Measurements from ENCODE around the gene TIMP1. TPM values are rescaled to one million over a fixed set of nuclear protein-coding genes. Genes with fewer than 3 reads are reported as not detected.
"Not testable (repeated sequence)": the region's sequence is repeated elsewhere in the genome, so short reads cannot be mapped to it uniquely, and the experiment has no call there.

TIMP1 gene
- total RNA-seq, 2 experiments from 2014 or later: 6.7 to 9.4 TPM

DNA sequence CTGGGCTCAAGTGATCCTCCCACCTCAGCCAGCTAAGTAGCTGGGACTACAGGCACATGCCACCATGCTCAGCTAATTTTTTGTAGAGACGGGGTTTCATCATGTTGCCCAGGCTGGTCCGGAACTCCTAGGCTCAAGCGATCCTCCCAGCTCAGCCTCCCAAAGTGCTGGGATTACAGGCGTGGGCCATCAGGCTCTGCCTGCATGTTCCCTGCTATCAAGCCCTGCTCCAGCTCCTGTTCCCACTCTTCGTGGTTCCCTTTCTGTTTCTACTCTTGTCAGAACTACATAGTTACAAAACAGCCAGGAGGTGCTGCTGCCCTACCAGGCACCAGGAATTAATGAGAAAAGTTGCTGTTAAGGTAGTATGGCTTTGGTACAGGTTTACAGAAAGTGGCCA lies 8.7 kb downstream of the TIMP1 start:
- no peaks in the 10 kb centered on the region for H3K36me3 Mint-ChIP-seq (ENCODE audit: low read depth)

DNA sequence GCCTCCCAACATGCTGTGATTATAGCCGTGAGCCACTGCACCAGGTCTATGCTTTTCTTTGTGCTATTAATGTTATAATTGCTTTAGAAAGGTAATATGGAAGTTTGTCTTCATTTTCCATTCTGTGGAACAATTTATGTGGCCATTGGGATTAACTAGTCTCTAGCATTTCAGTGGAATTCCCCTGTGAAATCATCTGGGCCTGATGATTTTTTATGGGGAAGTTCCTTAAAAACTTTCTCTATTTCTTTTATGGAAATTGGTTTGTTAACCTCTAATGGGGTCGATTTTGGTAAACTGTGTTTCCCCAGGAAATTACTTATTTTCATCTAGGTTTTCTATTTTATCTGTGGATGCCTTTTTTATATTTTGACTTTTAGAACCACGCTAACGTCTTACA lies 11.3 kb downstream of the TIMP1 start:
- no peak for DNase-seq
- peaks cover 13% of the 10 kb centered on the region for H3K4me1 Mint-ChIP-seq (ENCODE audit: low read depth)
- H3K4me3 Mint-ChIP-seq: no peak overlapping the region
- no peaks in the 10 kb centered on the region for H3K27me3 Mint-ChIP-seq (ENCODE audit: low read depth)
- peaks cover 7% of the 10 kb centered on the region for H3K9me3 Mint-ChIP-seq
- CTCF ChIA-PET: interaction anchor here (1.0 kb wide), 1 partner anchor 271 kb away, joined by 3 read pairs; no protein-coding TSS in a partner anchor
- no peak overlapping the region for H3K27ac Mint-ChIP-seq
- peaks cover 7% of the 10 kb centered on the region for H3K36me3 Mint-ChIP-seq (ENCODE audit: low read depth)
- intact Hi-C loops (cut with micrococcal nuclease): no loop called here

More for the DNA sequence above, 8.7 kb downstream of the TIMP1 start:
- peaks cover 8% of the 10 kb centered on the region for H3K4me1 Mint-ChIP-seq (ENCODE audit: low read depth)
- H3K4me3 Mint-ChIP-seq: no peak overlapping the region
- CTCF ChIA-PET: no interaction called here
- no peak for DNase-seq
- no peaks in the 10 kb centered on the region for H3K27me3 Mint-ChIP-seq (ENCODE audit: low read depth)
- no peak overlapping the region for H3K27ac Mint-ChIP-seq
- H3K9me3 Mint-ChIP-seq: no peaks in the 10 kb centered on the region
- intact Hi-C loops (cut with micrococcal nuclease): no loop called here

DNA sequence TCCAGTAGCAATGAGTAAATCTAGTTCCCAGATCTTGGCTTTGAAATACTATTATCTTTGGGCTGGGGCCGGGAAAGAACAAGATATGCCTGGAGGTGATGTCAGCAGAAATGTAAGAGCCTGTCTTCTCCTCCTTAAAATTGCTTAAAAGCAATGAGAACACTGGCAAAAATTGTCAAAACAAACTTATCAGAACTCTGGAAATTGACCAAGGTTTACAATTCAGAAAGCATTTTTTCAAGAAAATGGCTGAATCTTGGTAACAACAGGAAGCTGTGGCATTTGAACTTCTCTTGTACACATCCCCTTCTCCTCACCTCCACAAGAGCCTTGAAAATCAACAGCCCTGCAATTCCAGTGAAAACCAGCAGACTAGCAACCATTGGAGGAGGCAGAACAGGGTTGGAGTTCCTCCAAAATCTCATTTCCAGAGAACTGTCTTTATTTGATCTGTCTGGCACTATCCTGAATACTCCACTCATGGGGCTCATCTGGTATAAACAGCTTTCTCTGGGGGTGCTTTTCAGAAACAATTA lies 13.5 kb downstream of the TIMP1 start:
- Mint-ChIP-seq H3K36me3 (ENCODE audit: low read depth) (peaks cover 7% of the 10 kb centered on the region), H3K27me3 (ENCODE audit: low read depth) (no peaks in the 10 kb centered on the region), H3K4me3 (no peak overlapping the region), H3K4me1 (ENCODE audit: low read depth) (peaks cover 13% of the 10 kb centered on the region), H3K27ac (peak overlapping the region; percentile 73), H3K9me3 (peaks cover 7% of the 10 kb centered on the region)
- no peak for DNase-seq
- intact Hi-C loops (cut with micrococcal nuclease): no loop called here
- CTCF ChIA-PET: no interaction called here

DNA sequence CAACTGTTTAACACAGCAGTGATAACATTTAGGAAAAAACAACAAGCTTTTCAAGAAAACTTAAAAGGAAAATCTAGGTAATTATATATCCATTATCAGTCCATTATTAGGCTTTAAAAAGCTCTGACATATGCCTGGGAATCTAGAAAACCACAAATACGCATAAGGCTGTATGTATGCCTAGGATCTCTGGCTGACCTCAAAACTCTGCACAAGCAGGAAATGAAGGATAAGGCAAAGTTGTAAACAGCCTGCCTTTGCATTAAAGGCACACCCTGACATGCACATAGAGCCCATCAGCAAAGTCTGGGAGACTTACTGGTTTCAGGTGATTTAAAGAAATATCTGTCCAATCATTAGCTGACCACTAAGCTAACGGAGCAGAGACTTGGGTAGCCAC lies 14.0 kb downstream of the TIMP1 start:
- H3K4me1 Mint-ChIP-seq (ENCODE audit: low read depth): peaks cover 13% of the 10 kb centered on the region

DNA sequence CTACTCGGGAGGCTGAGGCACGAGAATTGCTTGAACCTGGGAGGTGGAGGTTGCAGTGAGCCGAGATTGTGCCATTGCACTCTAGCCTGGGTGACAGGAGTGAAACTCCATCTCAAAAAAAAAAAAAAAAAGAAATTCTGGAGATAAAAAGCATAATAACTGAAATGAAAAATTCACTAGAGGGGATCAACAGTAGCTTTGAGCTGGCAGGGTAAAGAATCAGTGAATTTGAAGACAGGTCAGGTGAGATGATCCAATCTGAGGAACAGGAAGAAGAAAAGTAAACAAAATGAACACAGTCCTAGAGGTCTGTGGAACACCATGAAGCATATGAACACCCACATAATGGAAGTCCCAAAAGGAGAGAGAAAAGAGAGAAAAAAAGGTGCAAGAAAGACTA lies 15.0 kb downstream of the TIMP1 start:
- DNase-seq: no peak
- Mint-ChIP-seq H3K36me3 (ENCODE audit: low read depth) (peaks cover 7% of the 10 kb centered on the region), H3K4me1 (ENCODE audit: low read depth) (peaks cover 13% of the 10 kb centered on the region), H3K27me3 (ENCODE audit: low read depth) (no peaks in the 10 kb centered on the region), H3K4me3 (no peak overlapping the region), H3K9me3 (peaks cover 7% of the 10 kb centered on the region), H3K27ac (no peak overlapping the region)
- CTCF ChIA-PET: interaction anchor here (0.6 kb wide), 1 partner anchor 379 kb away, joined by 4 read pairs; no protein-coding TSS in a partner anchor
- intact Hi-C loops (cut with micrococcal nuclease): no loop called here

More for the DNA sequence above, 14.0 kb downstream of the TIMP1 start:
- peaks cover 7% of the 10 kb centered on the region for H3K9me3 Mint-ChIP-seq
- intact Hi-C loops (cut with micrococcal nuclease): no loop called here
- DNase-seq: no peak
- H3K27ac Mint-ChIP-seq: peak overlapping the region; percentile 73
- H3K36me3 Mint-ChIP-seq (ENCODE audit: low read depth): peaks cover 7% of the 10 kb centered on the region
- no peak overlapping the region for H3K4me3 Mint-ChIP-seq
- CTCF ChIA-PET: no interaction called here
- no peaks in the 10 kb centered on the region for H3K27me3 Mint-ChIP-seq (ENCODE audit: low read depth)

DNA sequence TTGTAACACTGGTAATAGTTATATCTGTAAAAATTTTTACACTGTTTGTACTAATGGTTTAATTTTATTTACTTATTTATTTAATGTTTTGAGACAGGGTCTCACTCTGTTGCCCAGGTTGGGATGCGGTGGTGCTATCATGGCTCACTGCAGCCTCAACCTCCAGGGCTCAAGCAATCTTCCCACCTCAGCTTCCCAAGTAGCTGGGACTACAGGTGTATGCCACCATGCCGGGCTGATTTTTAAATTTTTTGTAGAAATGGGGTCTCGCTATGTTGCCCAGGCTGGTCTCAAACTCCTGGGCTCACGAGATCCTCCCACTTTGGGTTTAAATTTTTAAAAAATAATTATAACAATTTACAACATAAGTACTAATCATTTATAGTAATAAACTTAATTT lies 20.9 kb downstream of the TIMP1 start:
- CTCF ChIA-PET, H3K4me3 Mint-ChIP-seq, H3K27ac Mint-ChIP-seq: not testable (repeated sequence)

DNA sequence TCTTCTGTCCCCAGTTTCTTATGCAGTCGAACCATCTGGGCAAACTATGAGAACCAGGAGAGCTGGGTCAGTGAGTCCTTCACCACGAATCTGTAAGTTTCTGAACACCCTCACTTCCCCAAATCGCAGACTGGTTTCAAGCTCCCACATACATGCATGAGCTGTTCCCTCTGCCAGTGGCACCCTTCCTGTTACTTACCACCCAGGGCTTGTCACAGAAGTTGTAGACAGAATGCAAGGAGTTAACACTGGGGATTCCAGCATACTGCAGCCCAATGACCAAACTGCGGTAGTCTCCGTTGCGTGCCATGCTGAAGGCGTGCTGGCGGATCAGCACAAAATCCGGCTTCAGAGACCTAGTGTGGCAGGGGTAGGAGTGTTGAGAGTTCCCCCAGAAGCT lies 22.8 kb downstream of the TIMP1 start:
- DNase-seq: no peak
- Mint-ChIP-seq H3K4me3 (no peak overlapping the region), H3K36me3 (ENCODE audit: low read depth) (no peaks in the 10 kb centered on the region), H3K27ac (no peak overlapping the region), H3K4me1 (ENCODE audit: low read depth) (peaks cover 6% of the 10 kb centered on the region), H3K9me3 (no peaks in the 10 kb centered on the region), H3K27me3 (ENCODE audit: low read depth) (no peaks in the 10 kb centered on the region)
- CTCF ChIA-PET: no interaction called here
- intact Hi-C loops (cut with micrococcal nuclease): no loop called here

More for the DNA sequence above, 20.9 kb downstream of the TIMP1 start:
- H3K9me3 Mint-ChIP-seq; intact Hi-C loops (cut with micrococcal nuclease); H3K27me3 Mint-ChIP-seq (ENCODE audit: low read depth); H3K4me1 Mint-ChIP-seq (ENCODE audit: low read depth); DNase-seq; H3K36me3 Mint-ChIP-seq (ENCODE audit: low read depth): not testable (repeated sequence)

DNA sequence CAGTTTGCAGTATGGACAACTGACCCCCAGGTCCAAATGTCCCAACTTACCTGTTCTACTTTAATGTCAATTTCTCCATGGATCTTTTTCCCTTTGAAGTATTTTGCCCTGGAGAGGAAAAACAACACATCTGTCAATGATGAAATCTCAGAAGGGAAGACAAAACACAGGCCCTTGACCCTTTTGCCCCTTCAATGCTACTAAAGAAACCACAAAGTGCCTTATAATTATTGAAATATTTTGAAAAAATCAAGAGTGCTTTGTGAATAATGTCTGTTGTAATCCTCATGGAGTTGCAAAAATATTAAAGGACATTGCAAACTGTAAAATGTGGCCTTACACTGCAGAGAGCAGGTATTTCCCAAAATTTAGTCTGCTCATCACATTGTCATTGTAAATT lies 24.9 kb downstream of the TIMP1 start:
- Mint-ChIP-seq H3K9me3 (no peaks in the 10 kb centered on the region), H3K36me3 (ENCODE audit: low read depth) (no peaks in the 10 kb centered on the region), H3K27ac (no peak overlapping the region), H3K4me1 (ENCODE audit: low read depth) (peaks cover 6% of the 10 kb centered on the region), H3K27me3 (ENCODE audit: low read depth) (no peaks in the 10 kb centered on the region), H3K4me3 (no peak overlapping the region)
- CTCF ChIA-PET: no interaction called here
- no peak for DNase-seq
- intact Hi-C loops (cut with micrococcal nuclease): no loop called here

DNA sequence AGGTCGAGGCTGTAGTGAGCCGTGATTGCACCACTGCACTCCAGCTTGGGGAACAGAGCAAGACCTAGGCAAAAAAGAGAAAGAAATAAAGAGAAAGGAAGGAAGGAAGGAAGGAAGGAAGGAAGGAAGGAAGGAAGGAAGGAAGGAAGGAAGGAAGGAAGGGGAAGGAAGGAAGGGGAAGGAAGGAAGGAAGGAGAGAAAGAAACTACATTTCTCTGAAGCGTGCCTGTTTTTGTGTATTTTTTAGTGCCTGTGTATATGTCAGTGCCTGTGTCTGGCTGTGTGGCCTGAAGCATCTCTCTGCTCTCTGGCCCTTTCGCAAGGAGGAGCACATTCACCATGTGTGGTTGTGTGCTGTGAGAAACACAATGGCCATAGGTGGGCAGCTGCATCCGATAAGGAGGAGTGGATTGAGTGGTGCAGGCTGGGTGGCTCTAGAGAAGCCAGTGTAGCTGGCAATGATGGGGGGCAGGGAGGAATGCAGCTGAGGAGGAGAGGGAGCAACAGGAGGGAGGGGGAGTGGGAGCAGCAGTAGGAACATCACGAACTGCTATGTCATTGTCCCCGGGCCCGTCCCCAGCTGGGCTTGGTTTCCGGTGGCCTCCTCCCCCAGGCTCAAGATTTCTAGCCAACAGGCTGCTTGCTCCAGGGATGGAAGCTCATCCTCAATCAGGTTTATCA lies 26.0 kb downstream of the TIMP1 start:
- no peak overlapping the region for H3K27ac Mint-ChIP-seq
- no peaks in the 10 kb centered on the region for H3K36me3 Mint-ChIP-seq (ENCODE audit: low read depth)

DNA sequence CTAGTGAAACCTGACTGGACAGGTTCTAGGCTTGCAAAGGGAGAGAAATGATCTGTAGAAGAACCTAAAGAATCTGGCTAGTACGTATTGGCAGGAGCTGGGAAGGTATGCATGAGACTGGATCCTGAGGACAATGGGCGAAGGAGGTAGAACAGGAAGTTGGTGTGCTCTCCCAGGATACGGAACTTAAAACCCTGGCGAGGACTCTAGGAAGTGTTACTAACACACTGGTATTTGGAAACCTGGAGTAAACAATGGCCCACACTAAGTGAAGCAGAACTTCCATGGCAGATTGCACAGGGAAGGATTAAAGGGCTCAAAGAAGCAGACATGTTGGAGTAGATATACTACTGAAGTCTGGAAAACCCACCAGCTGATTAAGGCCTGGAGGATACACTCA lies 28.3 kb downstream of the TIMP1 start:
- Mint-ChIP-seq H3K27ac (no peak overlapping the region), H3K4me3 (no peak overlapping the region), H3K9me3 (no peaks in the 10 kb centered on the region), H3K36me3 (ENCODE audit: low read depth) (no peaks in the 10 kb centered on the region), H3K27me3 (ENCODE audit: low read depth) (no peaks in the 10 kb centered on the region), H3K4me1 (ENCODE audit: low read depth) (peaks cover 6% of the 10 kb centered on the region)
- no peak for DNase-seq
- intact Hi-C loops (cut with micrococcal nuclease): no loop called here
- CTCF ChIA-PET: no interaction called here

More for the DNA sequence above, 26.0 kb downstream of the TIMP1 start:
- peaks cover 6% of the 10 kb centered on the region for H3K4me1 Mint-ChIP-seq (ENCODE audit: low read depth)
- no peak overlapping the region for H3K4me3 Mint-ChIP-seq
- no peaks in the 10 kb centered on the region for H3K27me3 Mint-ChIP-seq (ENCODE audit: low read depth)
- CTCF ChIA-PET: no interaction called here
- no peaks in the 10 kb centered on the region for H3K9me3 Mint-ChIP-seq
- no peak for DNase-seq
- intact Hi-C loops (cut with micrococcal nuclease): no loop called here

DNA sequence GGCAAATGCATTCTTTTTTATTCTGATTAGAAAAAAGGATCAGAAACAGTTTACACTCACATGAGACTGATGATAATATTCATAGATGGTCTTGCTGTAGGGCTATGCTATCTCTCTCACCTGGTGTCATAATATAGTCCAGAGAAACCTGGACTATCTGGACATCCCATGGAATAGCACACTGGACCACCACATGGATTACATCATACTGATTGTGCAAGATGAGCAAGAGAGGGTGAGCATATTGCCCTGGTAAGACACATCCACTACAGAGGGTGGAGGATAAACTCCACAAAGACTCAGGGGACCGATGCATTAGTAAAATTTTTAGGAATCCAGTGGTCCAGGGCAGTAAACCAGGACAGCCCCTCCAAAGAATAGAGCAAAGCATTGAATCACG lies 29.3 kb downstream of the TIMP1 start:
- intact Hi-C loops (cut with micrococcal nuclease): no loop called here
- Mint-ChIP-seq H3K4me3 (no peak overlapping the region), H3K27ac (no peak overlapping the region), H3K27me3 (ENCODE audit: low read depth) (no peaks in the 10 kb centered on the region), H3K36me3 (ENCODE audit: low read depth) (no peaks in the 10 kb centered on the region), H3K4me1 (ENCODE audit: low read depth) (peaks cover 6% of the 10 kb centered on the region), H3K9me3 (no peaks in the 10 kb centered on the region)
- DNase-seq: no peak
- CTCF ChIA-PET: no interaction called here

DNA sequence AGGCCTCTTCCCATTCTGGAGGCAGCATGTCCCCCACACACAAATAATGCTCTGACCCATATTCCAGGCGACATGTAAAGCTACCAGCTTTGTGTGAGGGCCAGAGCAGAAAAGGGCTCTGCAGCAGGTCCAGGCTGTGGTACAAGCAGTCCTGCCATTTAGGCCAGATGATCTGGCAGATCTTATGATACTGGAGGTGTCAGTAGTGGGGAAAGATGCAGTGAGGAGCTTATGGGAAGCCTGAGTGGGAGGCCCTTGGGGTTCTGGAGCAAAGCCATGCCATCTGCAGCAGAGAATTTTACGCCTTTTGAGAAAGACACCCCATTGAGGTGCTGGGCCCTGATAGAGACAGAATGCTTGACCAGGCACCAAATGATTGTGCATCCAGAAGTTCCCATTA lies 29.7 kb downstream of the TIMP1 start:
- Mint-ChIP-seq H3K4me1 (ENCODE audit: low read depth) (peaks cover 6% of the 10 kb centered on the region), H3K27ac (no peak overlapping the region), H3K4me3 (no peak overlapping the region), H3K9me3 (no peaks in the 10 kb centered on the region), H3K27me3 (ENCODE audit: low read depth) (no peaks in the 10 kb centered on the region), H3K36me3 (ENCODE audit: low read depth) (no peaks in the 10 kb centered on the region)
- CTCF ChIA-PET: no interaction called here
- intact Hi-C loops (cut with micrococcal nuclease): no loop called here
- no peak for DNase-seq

DNA sequence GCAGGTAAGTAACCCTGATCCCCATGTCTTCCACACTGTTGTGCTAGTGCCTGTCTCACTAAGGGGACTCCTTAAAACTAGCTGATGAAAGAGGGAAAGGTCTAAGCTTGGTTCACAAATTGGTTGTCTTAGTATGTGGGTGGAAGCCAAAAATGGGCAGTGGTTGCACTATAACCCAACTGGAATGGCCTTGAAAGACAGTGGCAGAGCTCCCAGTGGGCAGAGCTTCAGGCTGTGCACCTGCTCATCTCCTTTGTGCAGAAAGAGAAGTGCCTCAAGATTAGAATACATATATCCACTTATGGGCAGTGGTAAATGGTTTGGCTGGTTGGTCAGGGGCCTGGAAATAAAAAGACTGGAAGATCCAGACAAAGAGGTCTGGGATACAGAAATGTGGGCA lies 30.2 kb downstream of the TIMP1 start:
- no peak overlapping the region for H3K27ac Mint-ChIP-seq
- H3K9me3 Mint-ChIP-seq: no peaks in the 10 kb centered on the region
- H3K4me3 Mint-ChIP-seq: no peak overlapping the region
- no peaks in the 10 kb centered on the region for H3K36me3 Mint-ChIP-seq (ENCODE audit: low read depth)
- CTCF ChIA-PET: no interaction called here
- intact Hi-C loops (cut with micrococcal nuclease): no loop called here
- peaks cover 6% of the 10 kb centered on the region for H3K4me1 Mint-ChIP-seq (ENCODE audit: low read depth)
- H3K27me3 Mint-ChIP-seq (ENCODE audit: low read depth): no peaks in the 10 kb centered on the region
- no peak for DNase-seq
